SU-DHL-6 (cell line): Measurements from ENCODE around the gene NR2F1-AS1.

ENCODE experiments used
- H2AFZ ChIP-seq: fragments of 200-600 bp; sonication (generic); 2 replicates; pipeline ENCODE4 v1.6.1; 2014; ENCODE audit warnings: low read depth, mild to moderate bottlenecking, moderate library complexity, mixed read lengths, antibody characterized with exemption, low read length; ENCODE audit not compliant: severe bottlenecking
- H3F3A ChIP-seq: fragments of 200-600 bp; shearing (Covaris generic); 2 replicates; pipeline ENCODE4 v1.6.0; 2016; ENCODE audit warnings: antibody characterized with exemption, mild to moderate bottlenecking; ENCODE audit not compliant: insufficient read depth
- H3K27ac ChIP-seq: fragments of 200-600 bp; sonication (generic); 2 replicates; pipeline ENCODE4 v1.5.1; 2016; ENCODE audit warnings: low read depth, mild to moderate bottlenecking, low read length, moderate library complexity, mixed read lengths
- H3K27me3 ChIP-seq: fragments of 200-600 bp; sonication (generic), shearing (Covaris generic); 2 replicates; pipeline ENCODE4 v1.6.0; 2014; ENCODE audit warnings: mild to moderate bottlenecking, low read length
- H3K36me3 ChIP-seq: fragments of 200-600 bp; sonication (generic); 2 replicates; pipeline ENCODE4 v1.6.1; 2014; ENCODE audit warnings: mild to moderate bottlenecking, low read length, mixed read lengths
- H3K4me2 ChIP-seq: fragments of 300-600, 200-600 bp; shearing (Covaris generic), sonication (generic); 2 replicates; pipeline ENCODE4 v1.6.0; 2014; ENCODE audit warnings: low read length, low read depth, mild to moderate bottlenecking; ENCODE audit not compliant: poor library complexity, severe bottlenecking
- H3K4me3 ChIP-seq: fragments of 200-600 bp; sonication (generic); 2 replicates; pipeline ENCODE4 v1.5.1; 2014; ENCODE audit warnings: antibody characterized with exemption, low read length, mild to moderate bottlenecking, mixed read lengths; ENCODE audit not compliant: insufficient read depth, poor library complexity, severe bottlenecking
- H3K79me2 ChIP-seq: fragments of 200-600 bp; sonication (generic); 2 replicates; pipeline ENCODE4 v1.6.1; 2014; ENCODE audit warnings: mild to moderate bottlenecking, low read length, moderate library complexity; ENCODE audit not compliant: insufficient read depth
- H3K9ac ChIP-seq: fragments of 200-600 bp; sonication (generic); 2 replicates; pipeline ENCODE4 v1.7.0; 2014; ENCODE audit warnings: mild to moderate bottlenecking, low read length
- H3K9me2 ChIP-seq: fragments of 200-600 bp; sonication (generic); replicated peaks from 2 replicates; pipeline ENCODE4 v1.6.1; 2014; ENCODE audit warnings: low read length; ENCODE audit not compliant: insufficient read depth
- H3K9me3 ChIP-seq: fragments of 200-600 bp; sonication (generic); 2 replicates; pipeline ENCODE4 v1.6.1; 2014; ENCODE audit warnings: low read length, mixed read lengths; ENCODE audit not compliant: insufficient read depth
- H4K20me1 ChIP-seq: fragments of 200-600 bp; sonication (generic); 2 replicates; pipeline ENCODE4 v1.6.1; 2014; ENCODE audit warnings: low read depth, mild to moderate bottlenecking, antibody characterized with exemption, low read length, moderate library complexity, mixed read lengths
- EZH2phosphoT487 ChIP-seq: fragments of 200-600 bp; sonication (generic), shearing (Covaris generic); conservative IDR thresholded peaks from 2 replicates; pipeline ENCODE4 v1.6.1; 2018; ENCODE audit warnings: mild to moderate bottlenecking, antibody characterized with exemption, low read length, moderate library complexity, mixed read lengths
- TF ChIP-seq, protein P1 (sequence below): fragments of 200-600 bp; sonication (generic); IDR thresholded peaks from one replicate; pipeline ENCODE4 v1.5.1; 2017; ENCODE audit warnings: antibody characterized with exemption, mild to moderate bottlenecking, low read length, moderate library complexity; ENCODE audit not compliant: insufficient read depth, poor library complexity, severe bottlenecking

NR2F1-AS1 gene

DNA sequence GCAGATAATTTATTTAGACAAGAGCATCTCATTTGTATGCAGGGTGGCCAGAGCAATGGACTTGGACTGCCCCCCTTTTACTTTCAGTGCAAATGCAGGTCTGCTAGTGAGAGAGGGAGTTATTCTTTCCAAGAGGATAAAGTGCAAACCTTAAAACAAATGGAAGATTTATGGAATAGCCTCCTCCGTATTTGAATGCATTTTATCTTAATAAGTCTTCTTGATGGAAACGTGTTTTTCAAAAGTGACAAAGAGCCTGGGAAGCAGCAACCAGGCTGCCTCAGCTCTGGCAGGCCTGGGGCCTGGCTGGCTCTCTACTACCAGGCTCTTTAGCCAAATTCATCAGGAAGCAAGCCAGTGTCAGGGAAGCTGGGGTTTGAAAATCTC is 8.8 kb upstream of the NR2F1-AS1 start:
- no peak overlapping the region for H3K9ac ChIP-seq
- TF ChIP-seq EZH2phosphoT487, result no peak
- TF ChIP-seq, protein P1, sequence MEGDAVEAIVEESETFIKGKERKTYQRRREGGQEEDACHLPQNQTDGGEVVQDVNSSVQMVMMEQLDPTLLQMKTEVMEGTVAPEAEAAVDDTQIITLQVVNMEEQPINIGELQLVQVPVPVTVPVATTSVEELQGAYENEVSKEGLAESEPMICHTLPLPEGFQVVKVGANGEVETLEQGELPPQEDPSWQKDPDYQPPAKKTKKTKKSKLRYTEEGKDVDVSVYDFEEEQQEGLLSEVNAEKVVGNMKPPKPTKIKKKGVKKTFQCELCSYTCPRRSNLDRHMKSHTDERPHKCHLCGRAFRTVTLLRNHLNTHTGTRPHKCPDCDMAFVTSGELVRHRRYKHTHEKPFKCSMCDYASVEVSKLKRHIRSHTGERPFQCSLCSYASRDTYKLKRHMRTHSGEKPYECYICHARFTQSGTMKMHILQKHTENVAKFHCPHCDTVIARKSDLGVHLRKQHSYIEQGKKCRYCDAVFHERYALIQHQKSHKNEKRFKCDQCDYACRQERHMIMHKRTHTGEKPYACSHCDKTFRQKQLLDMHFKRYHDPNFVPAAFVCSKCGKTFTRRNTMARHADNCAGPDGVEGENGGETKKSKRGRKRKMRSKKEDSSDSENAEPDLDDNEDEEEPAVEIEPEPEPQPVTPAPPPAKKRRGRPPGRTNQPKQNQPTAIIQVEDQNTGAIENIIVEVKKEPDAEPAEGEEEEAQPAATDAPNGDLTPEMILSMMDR, result no peak
- no peak overlapping the region for H3K27ac ChIP-seq
- no peaks in the 10 kb centered on the region for H3K79me2 ChIP-seq
- no peak overlapping the region for H2AFZ ChIP-seq
- H3K9me2 ChIP-seq, result no peaks in the 10 kb centered on the region
- H3K9me3 ChIP-seq, result no peaks in the 10 kb centered on the region
- no peaks in the 10 kb centered on the region for H3K27me3 ChIP-seq
- no peak overlapping the region for H3K4me3 ChIP-seq
- no peaks in the 10 kb centered on the region for H4K20me1 ChIP-seq
- H3K36me3 ChIP-seq, result no peaks in the 10 kb centered on the region
- no peaks in the 10 kb centered on the region for H3F3A ChIP-seq
- no peak overlapping the region for H3K4me2 ChIP-seq

- H3K9me2 ChIP-seq, result no peaks in the 10 kb centered on the region
- no peak overlapping the region for H3K27ac ChIP-seq
- H3K4me2 ChIP-seq, result no peak overlapping the region
- TF ChIP-seq, protein P1, result no peak
- TF ChIP-seq EZH2phosphoT487, result no peak
- no peaks in the 10 kb centered on the region for H3K79me2 ChIP-seq
- H3K4me3 ChIP-seq, result no peak overlapping the region
- no peaks in the 10 kb centered on the region for H3K36me3 ChIP-seq
- H3K27me3 ChIP-seq, result no peaks in the 10 kb centered on the region
- no peak overlapping the region for H3K9ac ChIP-seq
- H4K20me1 ChIP-seq, result no peaks in the 10 kb centered on the region
- no peak overlapping the region for H2AFZ ChIP-seq
- H3K9me3 ChIP-seq, result no peaks in the 10 kb centered on the region
- no peaks in the 10 kb centered on the region for H3F3A ChIP-seq
These were observed 8.3 kb upstream of the NR2F1-AS1 start for GRCh38 chr5:93589152-93589828.

GRCh38 chr5:93588352-93589151 is 7.5 kb upstream of the NR2F1-AS1 start:
- Histone ChIP-seq H3K27ac (no peak overlapping the region), H4K20me1 (no peaks in the 10 kb centered on the region), H3K4me2 (no peak overlapping the region), H3K9me3 (no peaks in the 10 kb centered on the region), H3K79me2 (no peaks in the 10 kb centered on the region), H3K4me3 (no peak overlapping the region), H2AFZ (no peak overlapping the region), H3K9me2 (no peaks in the 10 kb centered on the region), H3F3A (peaks cover under 1% of the 10 kb centered on the region; the same call in 1 of the 2 replicates), H3K36me3 (no peaks in the 10 kb centered on the region), H3K27me3 (no peaks in the 10 kb centered on the region), H3K9ac (no peak overlapping the region)
- TF ChIP-seq, protein P1, result no peak
- no peak for TF ChIP-seq EZH2phosphoT487
